Small intestine (tissue), 7 donors: ENCODE results near the gene LRRC28. TPM values are rescaled to one million over a fixed set of nuclear protein-coding genes. Genes with fewer than 3 reads are reported as not detected.
A peak's percentile ranks its signal among the peaks of the same experiment; 100 is the strongest.

Source experiments
- DNase-seq, 2 donors: peaks; one replicate each; pipeline versions ENCODE4 v3.0.0 to v3.0.0-alpha.2; 2013
- FAIRE-seq: peaks from 2 replicates; lab custom pipeline; 2012; peaks lifted over from hg19 to GRCh38; lab: Jason Lieb, UNC
- H3K27ac ChIP-seq, 3 donors: one replicate each; pipeline ENCODE4 v1.5.1; 2013; ENCODE audit warnings: low read length in 2 of 3, mild to moderate bottlenecking in 2 of 3, control low read depth in 1 of 3, inconsistent platforms in 1 of 3, low read depth in 1 of 3, moderate library complexity in 1 of 3
- H3K27me3 ChIP-seq, 3 donors: one replicate each; pipeline ENCODE4 v1.6.1; 2013; ENCODE audit warnings: low read length in 3 of 3, inconsistent platforms in 1 of 3; ENCODE audit not compliant: control insufficient read depth in 3 of 3, insufficient read depth in 3 of 3
- H3K36me3 ChIP-seq, 3 donors: one replicate each; pipeline ENCODE4 v1.6.1; 2013; ENCODE audit warnings: low read length in 3 of 3, inconsistent platforms in 1 of 3, low read depth in 1 of 3, mild to moderate bottlenecking in 1 of 3, moderate library complexity in 1 of 3; ENCODE audit not compliant: control insufficient read depth in 3 of 3, insufficient read depth in 2 of 3
- H3K4me1 ChIP-seq, 3 donors: one replicate each; pipeline ENCODE4 v1.6.1; 2013; ENCODE audit warnings: low read length in 2 of 3, inconsistent platforms in 1 of 3, low read depth in 1 of 3, mild to moderate bottlenecking in 1 of 3, moderate library complexity in 1 of 3; ENCODE audit not compliant: control insufficient read depth in 3 of 3, insufficient read depth in 2 of 3
- H3K4me3 ChIP-seq, 3 donors: one replicate each; pipeline ENCODE4 v1.5.1; 2013; ENCODE audit warnings: low read length in 3 of 3, control low read depth in 1 of 3, inconsistent platforms in 1 of 3, low read depth in 1 of 3, mild to moderate bottlenecking in 1 of 3, moderate library complexity in 1 of 3
- H3K9me3 ChIP-seq, 2 donors: one replicate each; pipeline ENCODE4 v1.6.1; 2013; ENCODE audit warnings: low read depth in 1 of 2, low read length in 1 of 2; ENCODE audit not compliant: control insufficient read depth in 2 of 2, insufficient read depth in 1 of 2
- WGBS, 3 donors: extraction: QIAGEN DNeasy Blood & Tissue Kit; methylation state at CpG; one replicate each; pipeline ENCODE4 v1.1.7; 2013; 5-methylcytosine and 5-hydroxymethylcytosine counted together
- polyA plus RNA-seq, 4 donors: library from polyadenylated mRNA; stranded (reverse) in 3 of 4; unstranded in 1 of 4; fragments of 200-250 nt in 3 of 4; fragments of 120-200 nt in 1 of 4; gene quantifications; one replicate each; pipeline versions ENCODE4 v1.2.1 to v1.2.3, GENCODE V29; 2013
- donor health status: healthy with polysubstance abuse.
- donor health status: control.
- donor health status: control.
- donor health status: Bipolar disorder and iron deficiency.
- donor health status: healthy.

The LRRC28 gene
- polyA plus RNA-seq, 4 donors: 23.7 to 46.7 (median 36.9) TPM

GRCh38 chr15:99416191-99417188 is 165.2 kb downstream of the LRRC28 start:
- H3K4me1 ChIP-seq: no peaks in the 10 kb centered on the region
- H3K27ac ChIP-seq: no peak overlapping the region
- H3K36me3 ChIP-seq: no peaks in the 10 kb centered on the region
- no peak overlapping the region for H3K4me3 ChIP-seq
- no peaks in the 10 kb centered on the region for H3K9me3 ChIP-seq
- H3K27me3 ChIP-seq: no peaks in the 10 kb centered on the region
- FAIRE-seq: no peak
- DNase-seq: no peak
- whole genome bisulfite sequencing, 3 donors: 79 to 84% (median 83%) methylated on average over 18 to 19 of the region's 19 CpGs

GRCh38 chr15:99421172-99421656 is 169.9 kb downstream of the LRRC28 start:
- H3K9me3 ChIP-seq: no peaks in the 10 kb centered on the region
- 11 to 26% (median 19%) methylated on average over 6 of the region's 6 CpGs for WGBS, 3 donors
- no peaks in the 10 kb centered on the region for H3K27me3 ChIP-seq
- H3K4me1 ChIP-seq: no peaks in the 10 kb centered on the region
- no peaks in the 10 kb centered on the region for H3K36me3 ChIP-seq
- no peak overlapping the region for H3K4me3 ChIP-seq
- no peak overlapping the region for H3K27ac ChIP-seq
- FAIRE-seq (no peak), DNase-seq (no peak)

GRCh38 chr15:99421758-99422157 is 170.5 kb downstream of the LRRC28 start:
- Histone ChIP-seq H3K9me3 (no peaks in the 10 kb centered on the region), H3K27ac (no peak overlapping the region), H3K36me3 (no peaks in the 10 kb centered on the region), H3K27me3 (no peaks in the 10 kb centered on the region), H3K4me3 (no peak overlapping the region), H3K4me1 (no peaks in the 10 kb centered on the region)
- FAIRE-seq: no peak
- DNase-seq: no peak
- 94 to 97% (median 97%) methylated on average over 1 of the region's 1 CpG for WGBS, 3 donors

GRCh38 chr15:99423186-99424130 is 172.2 kb downstream of the LRRC28 start:
- H3K4me1 ChIP-seq: no peaks in the 10 kb centered on the region
- WGBS, 3 donors: 81 to 88% (median 82%) methylated on average over 16 of the region's 16 CpGs
- no peak overlapping the region for H3K4me3 ChIP-seq
- H3K9me3 ChIP-seq: no peaks in the 10 kb centered on the region
- H3K27ac ChIP-seq: no peak overlapping the region
- FAIRE-seq: no peak
- no peak for DNase-seq
- H3K27me3 ChIP-seq: no peaks in the 10 kb centered on the region
- no peaks in the 10 kb centered on the region for H3K36me3 ChIP-seq

- H3K4me1 ChIP-seq: no peaks in the 10 kb centered on the region
- H3K36me3 ChIP-seq: no peaks in the 10 kb centered on the region
- H3K27ac ChIP-seq: no peak overlapping the region
- no peaks in the 10 kb centered on the region for H3K9me3 ChIP-seq
- WGBS, 3 donors: 87 to 96% (median 92%) methylated on average over 10 of the region's 10 CpGs
- FAIRE-seq: no peak
- DNase-seq: no peak
- no peak overlapping the region for H3K4me3 ChIP-seq
- H3K27me3 ChIP-seq: no peaks in the 10 kb centered on the region
Measured at GRCh38 chr15:99424131-99424571, 172.9 kb downstream of the LRRC28 start.

GRCh38 chr15:99424978-99425656 is 173.8 kb downstream of the LRRC28 start:
- FAIRE-seq: no peak
- H3K27me3 ChIP-seq: no peaks in the 10 kb centered on the region
- peak overlapping the region in 1 of 3 donors; percentile 72 for H3K27ac ChIP-seq
- no peaks in the 10 kb centered on the region for H3K4me1 ChIP-seq
- WGBS, 3 donors: 49 to 76% (median 62%) methylated on average over 16 of the region's 16 CpGs
- no peaks in the 10 kb centered on the region for H3K9me3 ChIP-seq
- H3K4me3 ChIP-seq: no peak overlapping the region
- DNase-seq: no peak
- no peaks in the 10 kb centered on the region for H3K36me3 ChIP-seq

- FAIRE-seq: no peak
- 72 to 84% (median 79%) methylated on average over 19 of the region's 19 CpGs for WGBS, 3 donors
- H3K36me3 ChIP-seq: no peaks in the 10 kb centered on the region
- peak overlapping the region in 1 of 3 donors; percentile 72 for H3K27ac ChIP-seq
- no peaks in the 10 kb centered on the region for H3K27me3 ChIP-seq
- no peak overlapping the region for H3K4me3 ChIP-seq
- no peaks in the 10 kb centered on the region for H3K4me1 ChIP-seq
- no peak for DNase-seq
- H3K9me3 ChIP-seq: no peaks in the 10 kb centered on the region
Measured at GRCh38 chr15:99425657-99426301, 174.5 kb downstream of the LRRC28 start.
